22Rv1 (cell line): ENCODE results near the gene MAGI3.

Source experiments
- ZFX ChIP-seq: fragments of 450-650 bp; IDR thresholded peaks from 2 replicates; pipeline ENCODE4 v1.6.1; 2017; ENCODE audit warnings: antibody characterized with exemption, borderline replicate concordance
- TF ChIP-seq, protein P1 (sequence below): fragments of 450-650 bp; IDR thresholded peaks from 2 replicates; pipeline ENCODE4 v1.5.1; 2017; ENCODE audit warnings: mild to moderate bottlenecking

DNA sequence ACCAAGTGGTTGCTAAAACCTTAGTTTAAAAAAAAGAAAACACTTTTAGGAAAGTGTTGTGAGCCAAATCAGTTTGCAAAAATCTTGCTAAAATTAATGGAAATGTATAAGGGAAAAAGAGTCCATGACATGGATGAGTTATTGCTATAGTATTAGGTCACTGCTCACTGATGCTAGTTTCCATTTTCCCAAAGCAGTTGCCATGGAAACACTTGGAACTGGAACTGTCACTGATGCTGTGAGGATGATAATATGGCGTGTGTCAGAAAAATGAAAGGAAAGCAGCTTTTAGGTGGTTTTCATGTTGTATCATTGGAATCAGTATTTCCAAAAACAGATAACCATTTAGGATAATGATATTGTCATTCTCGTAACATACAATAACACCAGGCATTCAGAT is 264.6 kb downstream of the MAGI3 start:
- TF ChIP-seq, protein P1, sequence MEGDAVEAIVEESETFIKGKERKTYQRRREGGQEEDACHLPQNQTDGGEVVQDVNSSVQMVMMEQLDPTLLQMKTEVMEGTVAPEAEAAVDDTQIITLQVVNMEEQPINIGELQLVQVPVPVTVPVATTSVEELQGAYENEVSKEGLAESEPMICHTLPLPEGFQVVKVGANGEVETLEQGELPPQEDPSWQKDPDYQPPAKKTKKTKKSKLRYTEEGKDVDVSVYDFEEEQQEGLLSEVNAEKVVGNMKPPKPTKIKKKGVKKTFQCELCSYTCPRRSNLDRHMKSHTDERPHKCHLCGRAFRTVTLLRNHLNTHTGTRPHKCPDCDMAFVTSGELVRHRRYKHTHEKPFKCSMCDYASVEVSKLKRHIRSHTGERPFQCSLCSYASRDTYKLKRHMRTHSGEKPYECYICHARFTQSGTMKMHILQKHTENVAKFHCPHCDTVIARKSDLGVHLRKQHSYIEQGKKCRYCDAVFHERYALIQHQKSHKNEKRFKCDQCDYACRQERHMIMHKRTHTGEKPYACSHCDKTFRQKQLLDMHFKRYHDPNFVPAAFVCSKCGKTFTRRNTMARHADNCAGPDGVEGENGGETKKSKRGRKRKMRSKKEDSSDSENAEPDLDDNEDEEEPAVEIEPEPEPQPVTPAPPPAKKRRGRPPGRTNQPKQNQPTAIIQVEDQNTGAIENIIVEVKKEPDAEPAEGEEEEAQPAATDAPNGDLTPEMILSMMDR: no peak
- TF ChIP-seq ZFX: no peak
